Measurements from ENCODE around the gene ARHGAP25. TPM values are rescaled to one million over a fixed set of nuclear protein-coding genes. Genes with fewer than 3 reads are reported as not detected.
A peak's percentile ranks its signal among the peaks of the same experiment; 100 is the strongest.
"Not testable (repeated sequence)": the region's sequence is repeated elsewhere in the genome, so short reads cannot be mapped to it uniquely, and the experiment has no call there.

ARHGAP25 gene
- total RNA-seq, 1 donor from 2014 or later = 4.7 TPM

- DNase-seq (ENCODE audit: low spot score) = no peak
- ATAC-seq = no peak
Measured at GRCh38 chr2:68790600-68790999, 56.0 kb downstream of the ARHGAP25 start.

DNA sequence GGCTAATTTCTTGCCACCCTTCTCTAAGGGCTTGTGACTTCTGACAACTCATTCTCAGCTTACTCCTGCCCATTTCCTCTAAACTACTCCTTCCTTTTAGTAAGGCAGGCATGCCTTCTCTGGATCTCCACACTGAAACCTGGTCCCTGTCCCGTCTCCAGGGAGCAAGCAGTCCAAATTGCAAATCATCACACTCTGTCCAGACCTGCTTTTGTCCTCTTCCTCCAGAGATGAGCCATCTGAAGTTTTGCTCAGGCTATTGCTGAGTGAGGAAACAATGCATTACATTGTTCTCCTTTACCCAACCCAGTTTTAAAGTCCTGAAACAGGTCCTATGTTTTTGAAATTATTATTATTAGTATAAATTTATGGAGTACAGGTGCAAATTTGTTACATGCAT is 57.3 kb downstream of the ARHGAP25 start:
- DNase-seq (ENCODE audit: low spot score) = no peak
- ATAC-seq = no peak

GRCh38 chr2:68792751-68793150 is 58.1 kb downstream of the ARHGAP25 start:
- no peak for DNase-seq (ENCODE audit: low spot score)

GRCh38 chr2:68796295-68796905 is 61.8 kb downstream of the ARHGAP25 start:
- no peak for ATAC-seq
- DNase-seq (ENCODE audit: low spot score) = no peak

More at GRCh38 chr2:68792751-68793150, 58.1 kb downstream of the ARHGAP25 start:
- ATAC-seq = no peak

GRCh38 chr2:68798569-68798968 is 64.0 kb downstream of the ARHGAP25 start:
- DNase-seq (ENCODE audit: low spot score) (no peak), ATAC-seq (peak; percentile 19)

GRCh38 chr2:68799140-68800026 is 64.8 kb downstream of the ARHGAP25 start:
- DNase-seq (ENCODE audit: low spot score) (no peak), ATAC-seq (no peak)

- no peak for DNase-seq (ENCODE audit: low spot score)
Measured at GRCh38 chr2:68800027-68800401, 65.4 kb downstream of the ARHGAP25 start.

DNA sequence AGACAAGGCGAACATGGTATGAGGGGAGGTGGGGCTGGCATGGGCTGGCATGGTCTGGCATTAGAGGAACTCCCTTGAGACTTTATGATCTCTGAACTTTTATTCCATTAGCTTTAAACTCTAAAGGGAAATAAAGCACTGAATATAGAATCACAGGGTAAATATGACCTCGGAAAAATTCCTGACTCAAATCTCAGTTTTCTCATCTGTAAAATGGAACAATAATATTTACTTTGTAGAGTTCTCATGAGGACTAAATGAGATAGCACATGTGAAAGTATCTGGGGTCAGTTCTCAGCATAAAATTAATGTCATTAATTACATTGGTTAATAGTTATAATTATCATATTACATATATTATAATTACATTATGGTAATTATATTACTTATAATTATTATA is 65.9 kb downstream of the ARHGAP25 start:
- ATAC-seq = no peak

More at GRCh38 chr2:68800027-68800401, 65.4 kb downstream of the ARHGAP25 start:
- ATAC-seq = no peak

DNA sequence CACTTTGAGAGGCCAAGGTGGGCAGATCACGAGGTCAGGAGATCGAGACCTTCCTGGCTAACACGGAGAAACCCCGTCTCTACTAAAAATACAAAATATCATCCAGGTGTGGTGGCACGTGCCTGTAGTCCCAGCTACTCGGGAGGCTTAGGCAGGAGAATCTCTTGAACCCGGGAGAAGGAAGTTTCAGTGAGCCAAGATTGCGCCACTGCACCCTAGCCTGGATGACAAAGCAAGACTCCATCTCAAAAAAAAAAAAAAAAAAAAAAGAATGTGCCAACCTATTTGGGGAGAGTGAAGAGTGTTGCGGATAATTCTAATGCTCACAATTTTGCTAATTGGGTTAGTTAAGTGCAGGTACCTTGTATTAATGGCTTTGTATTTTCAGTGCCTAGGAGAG is 67.5 kb downstream of the ARHGAP25 start:
- not testable (repeated sequence) for DNase-seq (ENCODE audit: low spot score); ATAC-seq

More for the DNA sequence above, 65.9 kb downstream of the ARHGAP25 start:
- DNase-seq (ENCODE audit: low spot score) = no peak

- ATAC-seq = no peak
Measured at GRCh38 chr2:68805025-68805424, 70.4 kb downstream of the ARHGAP25 start.

DNA sequence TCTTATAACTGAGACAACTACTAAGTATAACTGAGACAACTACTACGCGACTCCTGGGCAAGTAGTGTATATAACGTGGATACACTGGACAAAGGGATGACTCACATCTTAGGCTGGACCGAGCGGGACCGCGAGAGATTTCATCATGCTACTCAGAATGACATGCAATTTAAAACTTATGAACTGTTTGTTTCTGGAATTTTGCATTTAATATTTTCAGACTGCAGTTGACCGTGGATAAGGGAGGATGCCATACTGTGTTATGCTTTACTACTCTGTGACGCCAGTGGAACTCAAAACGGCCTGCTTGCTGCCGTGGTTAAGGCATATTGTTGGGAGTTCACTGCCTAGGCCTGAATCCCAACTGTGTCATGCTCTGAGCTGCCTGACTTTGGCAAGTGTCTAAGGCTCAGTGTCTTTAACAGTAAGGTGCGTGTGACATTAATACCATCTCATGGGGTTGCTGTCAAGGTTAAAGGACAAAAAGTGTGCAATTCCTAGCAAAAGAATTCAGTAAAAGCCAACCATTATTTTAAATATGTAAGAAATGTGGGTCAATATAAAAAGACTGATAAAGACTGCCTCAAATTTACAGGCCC is 72.0 kb downstream of the ARHGAP25 start:
- no peak for ATAC-seq
- no peak for DNase-seq (ENCODE audit: low spot score)

More at GRCh38 chr2:68805025-68805424, 70.4 kb downstream of the ARHGAP25 start:
- DNase-seq (ENCODE audit: low spot score) = no peak

DNA sequence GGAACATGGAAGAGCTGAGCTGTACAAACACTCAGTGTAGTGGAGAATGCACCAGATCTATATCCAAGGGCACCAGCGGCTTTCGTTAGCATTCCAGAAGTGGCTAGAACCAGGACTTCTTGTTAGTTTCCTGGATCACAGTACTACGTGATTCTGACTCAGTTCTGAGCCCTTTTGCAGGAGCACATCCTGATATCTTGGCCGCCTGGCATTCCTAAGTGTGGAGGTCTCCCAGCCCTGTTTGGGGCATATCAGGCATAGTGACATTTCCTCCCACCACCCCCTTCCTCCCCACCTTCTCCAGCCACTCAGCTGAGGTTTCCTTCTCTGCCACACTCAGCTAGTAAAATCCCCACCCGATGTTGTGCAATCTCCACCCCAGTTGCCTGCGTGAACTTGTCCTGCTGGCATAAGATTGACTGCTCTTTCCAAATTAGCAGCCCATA is 73.2 kb downstream of the ARHGAP25 start:
- ATAC-seq = peak; percentile 31
- DNase-seq (ENCODE audit: low spot score) = no peak

- ATAC-seq = no peak
- no peak for DNase-seq (ENCODE audit: low spot score)
Measured at GRCh38 chr2:68809324-68810240, 75.0 kb downstream of the ARHGAP25 start.

DNA sequence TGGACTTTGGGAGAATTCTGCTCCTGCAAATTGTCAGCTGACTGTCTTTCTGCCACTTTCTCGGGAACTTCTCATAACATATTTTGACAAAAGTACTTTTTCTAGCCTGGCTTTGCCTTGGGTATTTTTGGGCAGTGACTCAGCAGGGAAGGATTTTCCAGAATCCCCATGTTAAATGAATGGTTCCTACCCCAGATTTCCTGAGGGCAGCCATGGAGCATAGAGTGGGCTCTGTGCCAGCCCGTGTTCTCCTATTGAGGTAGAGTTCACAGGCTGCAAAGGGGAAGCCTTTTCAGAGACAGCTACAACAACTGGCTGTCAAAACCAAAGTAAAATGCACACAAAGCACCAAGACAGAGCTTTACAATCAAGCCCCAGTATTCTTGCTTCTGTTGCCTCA is 76.8 kb downstream of the ARHGAP25 start:
- DNase-seq (ENCODE audit: low spot score) (no peak), ATAC-seq (peak; percentile 40)

DNA sequence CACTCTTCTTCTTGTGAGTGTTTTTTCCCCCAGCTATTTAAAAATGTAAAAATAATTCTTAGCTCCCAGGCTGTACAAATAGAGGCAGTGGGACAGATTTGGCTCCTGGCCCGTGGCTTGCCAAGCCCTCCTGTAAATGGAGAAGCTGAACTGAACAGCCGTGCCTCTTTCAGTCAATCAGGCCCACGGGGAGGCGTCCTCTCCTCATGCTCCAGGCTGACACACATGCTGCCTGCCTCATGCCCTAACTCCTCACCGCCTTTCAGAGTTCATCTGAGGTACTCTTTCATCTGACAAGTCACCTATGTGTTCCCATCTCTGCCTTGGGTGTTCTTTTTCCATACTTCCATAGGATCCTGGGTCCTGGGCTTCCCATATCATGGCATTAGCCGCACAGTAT is 77.6 kb downstream of the ARHGAP25 start:
- DNase-seq (ENCODE audit: low spot score) (no peak), ATAC-seq (no peak)

DNA sequence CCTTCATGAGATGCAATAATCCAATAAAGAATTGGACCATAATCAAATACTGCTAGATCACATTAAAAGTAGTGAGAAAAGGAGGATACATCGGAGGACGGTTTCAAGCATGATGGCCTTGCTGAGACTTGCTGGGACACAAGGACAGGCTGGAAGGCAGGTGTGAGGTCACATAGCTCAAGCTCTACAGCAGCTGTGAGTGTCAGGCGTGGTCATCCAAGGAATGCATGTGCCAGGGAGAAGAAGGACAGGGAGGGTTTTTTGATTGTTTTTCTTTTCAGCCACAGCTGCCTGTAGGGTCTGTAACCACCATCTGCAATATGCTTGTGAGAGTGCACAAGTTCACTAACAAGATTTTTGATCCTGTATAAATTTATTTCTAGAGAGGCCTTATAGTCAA is 79.0 kb downstream of the ARHGAP25 start:
- no peak for DNase-seq (ENCODE audit: low spot score)
- no peak for ATAC-seq

DNA sequence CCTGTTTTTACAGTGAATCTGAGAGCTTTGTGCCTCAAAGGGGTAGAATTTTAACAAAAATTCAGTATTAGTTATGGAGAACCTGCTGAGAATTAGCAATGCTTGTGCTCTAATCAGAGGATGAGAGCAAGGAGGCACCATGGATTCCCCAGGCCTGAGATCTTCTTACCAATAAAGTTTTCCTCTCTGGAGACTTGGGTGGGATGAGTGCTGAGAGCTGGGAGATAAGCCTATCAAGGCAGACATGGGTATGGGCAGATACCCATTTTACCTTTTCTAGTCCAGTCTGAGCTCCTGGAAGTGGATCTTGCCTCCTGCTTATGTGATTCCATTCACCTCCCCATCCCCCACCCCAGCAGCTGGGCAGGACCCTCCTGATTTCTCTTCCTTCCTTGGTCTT is 82.7 kb downstream of the ARHGAP25 start:
- DNase-seq (ENCODE audit: low spot score) (no peak), ATAC-seq (no peak)

DNA sequence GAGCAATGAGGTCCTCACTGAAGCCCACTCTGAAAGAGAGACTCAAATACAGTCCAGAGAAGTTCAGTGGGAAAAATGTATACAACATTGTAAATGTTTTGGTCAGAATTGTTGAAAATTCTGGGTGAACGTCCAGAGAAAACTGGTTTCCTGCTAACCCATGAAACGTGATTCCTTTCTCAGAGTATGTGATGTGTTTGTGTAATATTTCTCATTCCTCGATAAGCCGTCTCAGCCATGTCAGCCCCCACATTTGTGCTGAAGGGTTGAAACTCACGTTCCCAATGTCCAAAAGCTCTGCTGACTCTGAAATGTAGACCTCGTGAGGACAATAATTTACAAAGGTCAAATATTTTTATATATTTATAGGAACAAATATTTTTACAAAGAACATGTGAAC is 84.9 kb downstream of the ARHGAP25 start:
- ATAC-seq = no peak
- no peak for DNase-seq (ENCODE audit: low spot score)

DNA sequence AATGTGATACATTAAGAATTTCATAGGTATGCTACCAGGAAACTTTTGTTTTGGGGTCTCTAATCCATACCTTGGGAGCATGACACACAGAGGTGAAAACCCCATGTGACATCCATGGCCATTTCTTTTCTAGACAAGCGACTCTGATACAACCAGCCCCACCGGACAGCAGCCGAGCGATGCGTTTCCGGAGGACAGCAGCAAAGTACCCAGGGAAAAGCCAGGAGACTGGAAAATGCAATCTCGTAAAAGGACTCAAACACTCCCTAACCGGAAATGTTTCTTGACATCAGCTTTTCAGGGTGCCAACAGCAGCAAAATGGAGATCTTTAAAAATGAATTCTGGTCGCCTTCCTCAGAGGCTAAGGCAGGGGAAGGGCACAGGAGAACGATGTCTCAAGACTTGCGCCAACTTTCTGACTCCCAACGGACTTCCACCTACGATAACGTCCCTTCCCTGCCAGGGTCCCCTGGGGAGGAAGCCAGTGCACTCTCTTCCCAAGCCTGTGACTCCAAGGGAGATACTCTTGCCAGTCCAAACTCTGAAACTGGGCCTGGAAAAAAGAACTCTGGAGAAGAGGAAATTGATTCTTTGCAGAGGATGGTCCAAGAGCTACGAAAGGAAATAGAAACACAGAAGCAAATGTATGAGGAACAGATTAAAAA is 87.7 kb downstream of the ARHGAP25 start:
- ATAC-seq (no peak), DNase-seq (ENCODE audit: low spot score) (no peak)

DNA sequence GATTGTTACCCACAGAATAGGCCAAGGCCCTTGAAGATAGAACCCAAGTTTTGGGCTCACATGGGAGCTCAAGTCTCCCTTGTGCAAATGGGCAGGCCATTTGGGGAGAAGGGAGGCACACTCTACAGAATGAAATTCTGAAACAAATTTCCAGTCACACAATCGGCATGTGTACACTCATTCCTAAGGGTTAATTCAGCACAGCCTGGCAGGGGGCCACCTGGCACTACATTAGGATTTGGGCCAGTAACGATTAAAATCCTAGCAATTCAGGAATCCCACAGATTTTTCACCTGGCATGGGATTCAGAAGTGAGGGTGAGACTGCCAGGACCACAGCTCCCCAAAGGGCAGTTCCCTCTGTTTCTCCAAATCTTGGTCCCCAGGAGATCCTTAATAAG is 90.2 kb downstream of the ARHGAP25 start:
- ATAC-seq (no peak), DNase-seq (ENCODE audit: low spot score) (no peak)

Measured in left lobe of liver (tissue), 2 donors.